ENCODE measurements around the gene KIRREL3.

The KIRREL3 gene

DNA sequence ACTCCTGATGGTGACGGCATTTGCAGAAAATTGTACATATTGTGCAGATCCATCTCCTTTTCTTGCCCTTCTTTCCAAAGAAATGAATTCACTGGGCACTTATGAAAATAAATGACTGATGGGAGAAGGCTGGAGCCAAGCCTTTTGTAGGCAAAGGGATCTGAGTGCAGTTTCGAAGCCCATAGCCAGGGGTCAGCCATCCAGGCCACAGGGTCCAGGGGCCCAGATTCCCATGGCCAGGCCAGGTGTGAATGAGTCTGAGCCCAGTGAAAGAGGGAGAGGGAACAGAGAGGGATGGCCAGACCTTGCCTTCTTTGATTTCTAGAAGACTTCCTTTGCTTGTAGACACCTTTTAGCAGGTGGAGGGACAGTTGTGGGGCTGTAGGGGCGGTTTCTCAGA is 209.1 kb downstream of the KIRREL3 start:
- no peak for DNase-seq
- Mint-ChIP-seq H3K27me3 (peaks cover 3% of the 10 kb centered on the region), H3K9me3 (no peaks in the 10 kb centered on the region), H3K4me3 (no peak overlapping the region), H3K4me1 (no peaks in the 10 kb centered on the region), H3K36me3 (no peaks in the 10 kb centered on the region), H3K27ac (no peak overlapping the region)
- CTCF ChIA-PET, result no interaction called here

DNA sequence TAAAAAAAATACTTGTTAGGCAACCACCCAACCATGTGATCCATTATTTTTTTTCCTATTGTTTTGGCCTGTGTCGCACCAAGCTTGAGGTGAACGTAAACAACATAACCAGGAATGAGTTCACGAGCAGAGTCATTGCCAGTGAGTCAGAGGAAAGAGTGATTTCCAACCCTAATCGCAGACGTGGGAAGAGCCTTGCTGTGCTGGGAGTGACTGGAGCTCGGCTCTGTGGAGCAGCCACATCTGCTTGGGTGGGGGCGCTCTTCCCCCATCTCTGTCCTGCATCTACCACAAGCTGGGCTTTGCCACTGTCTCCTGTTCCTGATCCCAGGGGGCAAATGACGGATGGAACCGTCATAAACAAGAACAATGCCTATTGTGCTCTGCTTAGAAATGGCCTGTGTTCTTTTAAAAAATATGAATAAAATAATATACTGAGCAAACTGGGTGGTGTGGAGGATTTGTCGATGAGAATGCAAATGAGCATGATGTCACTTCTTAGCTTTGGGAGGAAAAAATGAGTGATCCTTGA is 210.0 kb downstream of the KIRREL3 start:
- no peaks in the 10 kb centered on the region for H3K36me3 Mint-ChIP-seq
- CTCF ChIA-PET, result no interaction called here
- H3K4me1 Mint-ChIP-seq, result no peaks in the 10 kb centered on the region
- peaks cover 3% of the 10 kb centered on the region for H3K27me3 Mint-ChIP-seq
- H3K4me3 Mint-ChIP-seq, result no peak overlapping the region
- H3K27ac Mint-ChIP-seq, result no peak overlapping the region
- no peaks in the 10 kb centered on the region for H3K9me3 Mint-ChIP-seq
- DNase-seq, result no peak

DNA sequence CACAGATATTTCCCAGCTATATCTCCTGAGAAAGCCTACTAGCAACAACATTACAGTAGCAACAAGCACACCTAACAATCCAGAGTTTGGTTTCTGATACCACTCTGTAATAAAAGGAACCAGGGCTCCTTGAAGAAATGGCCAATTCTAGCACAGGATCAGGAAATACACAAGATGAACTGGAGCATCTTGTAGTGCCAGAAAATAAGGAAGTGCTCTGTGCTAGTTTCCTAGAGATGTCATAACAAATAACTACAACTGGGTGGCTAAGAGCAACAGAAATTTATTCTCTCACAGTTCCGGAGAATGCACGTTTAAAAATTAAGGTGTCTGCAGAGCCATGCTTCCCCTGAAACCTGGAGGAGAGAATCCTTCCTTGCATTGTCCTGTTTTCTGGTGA is 217.8 kb downstream of the KIRREL3 start:
- no peaks in the 10 kb centered on the region for H3K36me3 Mint-ChIP-seq
- no peaks in the 10 kb centered on the region for H3K4me1 Mint-ChIP-seq
- H3K4me3 Mint-ChIP-seq, result no peak overlapping the region
- H3K27ac Mint-ChIP-seq, result no peak overlapping the region
- DNase-seq, result no peak
- no peaks in the 10 kb centered on the region for H3K9me3 Mint-ChIP-seq
- H3K27me3 Mint-ChIP-seq, result peaks cover 4% of the 10 kb centered on the region
- CTCF ChIA-PET, result no interaction called here

DNA sequence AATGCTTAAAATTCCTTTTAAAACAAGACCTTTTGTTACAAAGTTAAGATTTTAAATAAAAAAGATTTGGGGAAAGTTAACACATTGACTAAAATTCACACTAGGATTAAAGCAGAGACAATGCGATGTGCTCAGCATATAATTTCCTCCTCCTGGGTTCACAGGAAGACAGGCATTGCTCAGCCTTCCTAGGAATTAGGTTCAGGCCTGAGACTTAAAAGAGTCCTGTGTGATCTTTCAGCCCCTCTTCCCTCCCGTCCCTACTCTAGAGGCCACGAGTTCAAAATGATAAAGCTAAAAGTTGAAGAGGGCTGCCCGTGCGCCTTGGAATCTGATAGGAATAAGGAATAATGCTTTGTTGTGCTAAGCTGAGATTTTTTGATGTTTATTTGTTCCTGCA is 218.6 kb downstream of the KIRREL3 start:
- no peaks in the 10 kb centered on the region for H3K4me1 Mint-ChIP-seq
- no peaks in the 10 kb centered on the region for H3K9me3 Mint-ChIP-seq
- DNase-seq, result no peak
- H3K36me3 Mint-ChIP-seq, result no peaks in the 10 kb centered on the region
- no peak overlapping the region for H3K27ac Mint-ChIP-seq
- H3K4me3 Mint-ChIP-seq, result no peak overlapping the region
- CTCF ChIA-PET, result no interaction called here
- H3K27me3 Mint-ChIP-seq, result peaks cover 4% of the 10 kb centered on the region

DNA sequence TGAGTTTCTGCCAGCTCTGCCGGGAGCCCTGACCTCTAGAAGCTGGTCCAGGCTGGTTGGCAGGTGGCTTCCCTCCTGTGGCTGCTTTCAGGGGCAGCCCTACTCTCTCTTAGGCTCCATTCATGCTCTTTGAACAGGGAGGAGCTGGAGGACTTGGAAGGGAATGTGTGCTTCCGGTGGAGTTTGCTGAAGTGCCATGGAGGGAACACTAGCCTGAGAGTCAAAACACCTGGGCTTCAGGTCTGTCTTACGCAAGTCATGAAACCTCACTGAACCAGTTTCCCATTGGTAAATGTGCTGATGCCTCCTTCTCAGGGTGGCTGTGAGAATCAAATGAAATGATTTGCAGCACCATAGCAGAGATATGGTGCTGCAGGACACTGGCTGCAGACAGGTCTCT is 224.5 kb downstream of the KIRREL3 start:
- DNase-seq, result no peak
- no peak overlapping the region for H3K4me3 Mint-ChIP-seq
- H3K27ac Mint-ChIP-seq, result no peak overlapping the region
- H3K36me3 Mint-ChIP-seq, result no peaks in the 10 kb centered on the region
- CTCF ChIA-PET, result no interaction called here
- H3K4me1 Mint-ChIP-seq, result no peaks in the 10 kb centered on the region
- peaks cover 4% of the 10 kb centered on the region for H3K27me3 Mint-ChIP-seq
- H3K9me3 Mint-ChIP-seq, result no peaks in the 10 kb centered on the region

- H3K27ac Mint-ChIP-seq, result no peak overlapping the region
- no peaks in the 10 kb centered on the region for H3K36me3 Mint-ChIP-seq
- H3K4me3 Mint-ChIP-seq, result no peak overlapping the region
- H3K9me3 Mint-ChIP-seq, result no peaks in the 10 kb centered on the region
- H3K27me3 Mint-ChIP-seq, result no peaks in the 10 kb centered on the region
- H3K4me1 Mint-ChIP-seq, result no peaks in the 10 kb centered on the region
- CTCF ChIA-PET, result no interaction called here
- DNase-seq, result no peak
Measured at GRCh38 chr11:126772267-126772666, 228.3 kb downstream of the KIRREL3 start.

DNA sequence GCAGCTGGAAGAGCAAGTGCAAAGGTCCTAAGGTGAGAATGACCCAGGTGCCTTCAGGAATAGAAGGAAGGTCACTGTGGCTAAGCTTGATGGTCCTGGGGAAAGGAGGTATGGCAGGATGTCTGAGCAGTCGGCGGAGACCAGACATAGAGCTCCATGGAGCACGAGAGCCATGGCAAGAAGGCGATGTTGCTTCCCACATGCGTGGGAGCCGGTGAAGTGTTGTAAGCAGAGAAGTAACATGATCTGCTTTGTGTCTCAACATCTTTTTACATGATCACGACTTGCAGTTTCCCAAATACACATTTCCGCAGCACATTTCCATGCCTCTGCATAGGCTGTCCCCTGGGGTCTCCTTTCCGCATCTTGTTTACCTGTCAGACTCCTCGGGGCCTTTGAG is 231.9 kb downstream of the KIRREL3 start:
- H3K36me3 Mint-ChIP-seq, result no peaks in the 10 kb centered on the region
- DNase-seq, result no peak
- no peaks in the 10 kb centered on the region for H3K27me3 Mint-ChIP-seq
- CTCF ChIA-PET, result no interaction called here
- H3K4me1 Mint-ChIP-seq, result no peaks in the 10 kb centered on the region
- no peak overlapping the region for H3K4me3 Mint-ChIP-seq
- H3K9me3 Mint-ChIP-seq, result no peaks in the 10 kb centered on the region
- no peak overlapping the region for H3K27ac Mint-ChIP-seq

GRCh38 chr11:126766440-126766839 is 234.1 kb downstream of the KIRREL3 start:
- no peak for DNase-seq
- CTCF ChIA-PET, result no interaction called here
- no peaks in the 10 kb centered on the region for H3K4me1 Mint-ChIP-seq
- no peaks in the 10 kb centered on the region for H3K9me3 Mint-ChIP-seq
- no peak overlapping the region for H3K4me3 Mint-ChIP-seq
- no peaks in the 10 kb centered on the region for H3K27me3 Mint-ChIP-seq
- no peak overlapping the region for H3K27ac Mint-ChIP-seq
- H3K36me3 Mint-ChIP-seq, result no peaks in the 10 kb centered on the region

DNA sequence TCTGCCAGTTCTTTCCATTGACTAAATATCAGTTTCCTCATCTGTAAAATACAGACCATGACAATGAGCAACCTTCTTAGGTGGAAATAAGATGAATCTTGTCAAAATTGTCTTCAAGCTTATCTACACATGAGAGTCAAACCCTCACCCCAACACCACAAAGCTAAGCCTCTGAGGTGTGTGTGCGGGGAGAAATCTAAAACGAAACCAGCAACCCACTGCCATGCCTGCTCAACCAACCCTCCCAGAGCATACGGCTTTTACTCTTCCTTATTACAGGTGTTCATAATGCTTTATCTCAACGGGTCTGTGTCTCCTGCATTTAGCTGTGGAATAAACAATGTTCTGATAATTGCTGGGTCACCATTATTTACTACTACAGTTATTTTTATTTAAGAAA is 235.4 kb downstream of the KIRREL3 start:
- CTCF ChIA-PET, result no interaction called here
- no peak overlapping the region for H3K27ac Mint-ChIP-seq
- no peaks in the 10 kb centered on the region for H3K9me3 Mint-ChIP-seq
- H3K4me3 Mint-ChIP-seq, result no peak overlapping the region
- H3K4me1 Mint-ChIP-seq, result no peaks in the 10 kb centered on the region
- DNase-seq, result no peak
- no peaks in the 10 kb centered on the region for H3K36me3 Mint-ChIP-seq
- H3K27me3 Mint-ChIP-seq, result no peaks in the 10 kb centered on the region

DNA sequence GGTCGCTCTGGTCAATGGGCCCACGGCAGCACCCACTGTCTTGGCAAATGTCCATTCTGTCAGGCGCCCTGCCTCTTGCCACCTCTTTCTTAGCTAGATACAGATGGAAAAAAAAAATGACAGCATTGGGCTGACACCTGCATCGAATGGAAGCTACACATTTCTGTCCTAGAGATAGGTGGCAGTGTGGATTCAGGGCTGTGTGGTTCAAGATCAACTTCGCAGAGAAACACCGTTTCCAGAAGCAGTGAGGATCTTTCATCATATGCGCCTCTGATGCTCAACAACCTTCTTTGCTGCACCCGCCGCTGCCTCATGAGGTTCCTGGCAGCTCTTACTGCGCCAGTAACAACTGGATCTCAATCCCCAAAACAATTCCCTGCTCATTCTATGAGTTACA is 236.3 kb downstream of the KIRREL3 start:
- Mint-ChIP-seq H3K4me3 (no peak overlapping the region), H3K36me3 (no peaks in the 10 kb centered on the region), H3K4me1 (no peaks in the 10 kb centered on the region), H3K27ac (no peak overlapping the region), H3K27me3 (no peaks in the 10 kb centered on the region), H3K9me3 (no peaks in the 10 kb centered on the region)
- DNase-seq, result no peak
- CTCF ChIA-PET, result interaction anchor here (0.5 kb wide), 1 partner anchor 290 kb away, joined by 3 read pairs; no protein-coding TSS in a partner anchor

DNA sequence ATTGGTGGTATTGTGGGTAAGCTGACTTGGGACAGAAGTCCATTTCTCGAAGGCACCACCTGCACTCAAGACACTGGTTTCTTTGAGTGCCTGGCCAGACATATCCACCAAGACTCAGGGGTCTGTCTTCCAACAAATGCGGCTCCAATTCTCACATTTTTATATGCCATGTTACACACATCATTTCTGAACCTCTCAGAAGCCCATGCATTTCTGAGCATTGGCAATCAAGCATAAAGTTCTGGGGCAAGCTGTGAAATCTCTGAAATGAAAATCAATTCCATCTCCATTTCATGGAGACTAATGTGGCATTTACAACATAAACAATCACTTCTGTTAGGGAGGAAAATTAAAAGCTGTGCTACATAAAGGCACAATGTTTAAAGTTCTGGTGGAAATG is 243.7 kb downstream of the KIRREL3 start:
- H3K27me3 Mint-ChIP-seq, result peaks cover 5% of the 10 kb centered on the region
- H3K36me3 Mint-ChIP-seq, result no peaks in the 10 kb centered on the region
- no peak for DNase-seq
- CTCF ChIA-PET, result no interaction called here
- no peaks in the 10 kb centered on the region for H3K9me3 Mint-ChIP-seq
- no peak overlapping the region for H3K4me3 Mint-ChIP-seq
- H3K27ac Mint-ChIP-seq, result no peak overlapping the region
- H3K4me1 Mint-ChIP-seq, result no peaks in the 10 kb centered on the region

GRCh38 chr11:126756421-126756820 is 244.1 kb downstream of the KIRREL3 start:
- no peak overlapping the region for H3K4me3 Mint-ChIP-seq
- no peaks in the 10 kb centered on the region for H3K4me1 Mint-ChIP-seq
- H3K9me3 Mint-ChIP-seq, result no peaks in the 10 kb centered on the region
- CTCF ChIA-PET, result no interaction called here
- peaks cover 5% of the 10 kb centered on the region for H3K27me3 Mint-ChIP-seq
- H3K27ac Mint-ChIP-seq, result no peak overlapping the region
- H3K36me3 Mint-ChIP-seq, result no peaks in the 10 kb centered on the region
- no peak for DNase-seq

DNA sequence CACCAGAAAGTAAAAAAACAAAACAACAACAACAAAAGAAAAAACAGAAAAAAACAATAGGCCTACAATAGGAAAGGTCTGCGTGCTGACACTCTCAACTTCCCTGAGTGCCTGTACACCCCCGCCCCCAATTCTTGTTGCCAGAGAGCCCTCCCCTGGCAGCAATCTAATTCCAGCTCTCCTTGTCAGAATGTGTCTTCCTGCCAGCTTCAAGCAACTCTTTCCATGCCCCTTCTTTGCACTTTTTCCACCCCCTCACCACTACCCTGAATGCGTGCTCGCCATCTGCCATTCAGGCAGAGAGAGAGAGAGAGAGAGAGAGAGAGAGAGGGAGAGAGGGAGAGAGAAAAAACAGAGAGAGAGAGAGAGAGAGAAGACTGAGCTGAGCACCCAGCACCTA is 245.0 kb downstream of the KIRREL3 start:
- no peaks in the 10 kb centered on the region for H3K4me1 Mint-ChIP-seq
- CTCF ChIA-PET, result no interaction called here
- H3K27ac Mint-ChIP-seq, result no peak overlapping the region
- H3K9me3 Mint-ChIP-seq, result no peaks in the 10 kb centered on the region
- no peak for DNase-seq
- H3K4me3 Mint-ChIP-seq, result no peak overlapping the region
- H3K27me3 Mint-ChIP-seq, result peaks cover 5% of the 10 kb centered on the region
- H3K36me3 Mint-ChIP-seq, result no peaks in the 10 kb centered on the region

- no peak overlapping the region for H3K27ac Mint-ChIP-seq
- no peak for DNase-seq
- peaks cover 5% of the 10 kb centered on the region for H3K27me3 Mint-ChIP-seq
- no peaks in the 10 kb centered on the region for H3K4me1 Mint-ChIP-seq
- no peaks in the 10 kb centered on the region for H3K9me3 Mint-ChIP-seq
- H3K36me3 Mint-ChIP-seq, result no peaks in the 10 kb centered on the region
- no peak overlapping the region for H3K4me3 Mint-ChIP-seq
- CTCF ChIA-PET, result no interaction called here
Measured at GRCh38 chr11:126754591-126755426, 245.8 kb downstream of the KIRREL3 start.

GRCh38 chr11:126753990-126754389 is 246.6 kb downstream of the KIRREL3 start:
- no peak overlapping the region for H3K27ac Mint-ChIP-seq
- H3K4me1 Mint-ChIP-seq, result no peaks in the 10 kb centered on the region
- no peaks in the 10 kb centered on the region for H3K36me3 Mint-ChIP-seq
- H3K9me3 Mint-ChIP-seq, result no peaks in the 10 kb centered on the region
- no peak overlapping the region for H3K4me3 Mint-ChIP-seq
- CTCF ChIA-PET, result no interaction called here
- DNase-seq, result no peak
- peaks cover 5% of the 10 kb centered on the region for H3K27me3 Mint-ChIP-seq

All from activated naive CD4-positive, alpha-beta T cell treated with anti-CD3 and anti-CD28 coated beads, Interleukin-2, amount 10 ng/mL, durations not matched to agents 7 days and 5 days (primary cell).